ENCODE data around the gene NT5C2.
"Not testable (repeated sequence)": the region's sequence is repeated elsewhere in the genome, so short reads cannot be mapped to it uniquely, and the experiment has no call there.

Gene NT5C2

DNA sequence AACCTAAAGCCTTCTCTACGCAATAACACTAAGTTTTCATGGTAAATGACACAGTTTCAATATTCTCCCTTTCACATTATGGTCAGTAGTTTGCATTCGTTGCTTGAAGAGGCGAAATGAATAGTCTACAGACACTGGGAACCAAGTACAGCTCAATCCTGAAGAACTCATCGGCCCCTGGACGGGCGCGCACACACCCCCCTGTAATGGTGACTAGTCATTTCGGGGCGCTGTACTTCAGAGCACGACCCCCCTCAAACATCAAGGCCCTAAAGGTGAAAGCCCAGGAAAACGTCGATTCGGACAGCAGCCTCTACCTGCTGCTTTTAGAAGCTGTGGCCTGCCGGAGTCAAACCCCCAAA is 1.0 kb downstream of the NT5C2 start:
- DNase-seq (ENCODE audit: low read depth): no peak
- TF ChIP-seq, protein P1, sequence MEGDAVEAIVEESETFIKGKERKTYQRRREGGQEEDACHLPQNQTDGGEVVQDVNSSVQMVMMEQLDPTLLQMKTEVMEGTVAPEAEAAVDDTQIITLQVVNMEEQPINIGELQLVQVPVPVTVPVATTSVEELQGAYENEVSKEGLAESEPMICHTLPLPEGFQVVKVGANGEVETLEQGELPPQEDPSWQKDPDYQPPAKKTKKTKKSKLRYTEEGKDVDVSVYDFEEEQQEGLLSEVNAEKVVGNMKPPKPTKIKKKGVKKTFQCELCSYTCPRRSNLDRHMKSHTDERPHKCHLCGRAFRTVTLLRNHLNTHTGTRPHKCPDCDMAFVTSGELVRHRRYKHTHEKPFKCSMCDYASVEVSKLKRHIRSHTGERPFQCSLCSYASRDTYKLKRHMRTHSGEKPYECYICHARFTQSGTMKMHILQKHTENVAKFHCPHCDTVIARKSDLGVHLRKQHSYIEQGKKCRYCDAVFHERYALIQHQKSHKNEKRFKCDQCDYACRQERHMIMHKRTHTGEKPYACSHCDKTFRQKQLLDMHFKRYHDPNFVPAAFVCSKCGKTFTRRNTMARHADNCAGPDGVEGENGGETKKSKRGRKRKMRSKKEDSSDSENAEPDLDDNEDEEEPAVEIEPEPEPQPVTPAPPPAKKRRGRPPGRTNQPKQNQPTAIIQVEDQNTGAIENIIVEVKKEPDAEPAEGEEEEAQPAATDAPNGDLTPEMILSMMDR (IDR thresholded peaks at IDR 0.05; ENCODE audit: low read depth, low read length, missing control alignments): no peak
- in situ Hi-C loops (cut with HindIII; ENCODE audit: low sequenced_read_pairs): loop anchor here (5.0 kb wide), 1 partner anchor 45 kb away; no protein-coding TSS in a partner anchor
- peak overlapping the region; percentile 86 for H3K4me3 ChIP-seq (ENCODE audit: low read depth, low read length)

DNA sequence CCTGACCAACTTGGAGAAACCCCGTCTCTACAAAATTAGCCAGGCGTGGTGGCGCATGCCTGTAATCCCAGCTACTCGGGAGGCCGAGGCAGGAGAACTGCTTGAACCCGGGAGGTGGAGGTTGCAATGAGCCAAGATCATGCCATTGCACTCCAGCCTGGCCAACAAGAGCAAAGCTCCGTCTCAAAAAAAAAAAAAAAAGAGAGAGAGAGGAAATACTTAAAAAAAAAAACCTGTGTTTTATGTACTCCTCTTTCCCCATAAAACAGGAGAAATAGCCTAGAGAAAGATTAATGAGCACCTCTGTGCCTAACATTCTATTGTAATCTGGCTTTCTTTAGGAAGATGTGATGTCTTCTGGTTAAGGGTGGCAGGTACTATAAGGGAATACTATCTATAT is 1.9 kb downstream of the NT5C2 start:
- in situ Hi-C loops (cut with HindIII; ENCODE audit: low sequenced_read_pairs): loop anchor here (5.0 kb wide), 1 partner anchor 44 kb away; no protein-coding TSS in a partner anchor
- H3K4me3 ChIP-seq (ENCODE audit: low read depth, low read length): peak overlapping the region; percentile 86

DNA sequence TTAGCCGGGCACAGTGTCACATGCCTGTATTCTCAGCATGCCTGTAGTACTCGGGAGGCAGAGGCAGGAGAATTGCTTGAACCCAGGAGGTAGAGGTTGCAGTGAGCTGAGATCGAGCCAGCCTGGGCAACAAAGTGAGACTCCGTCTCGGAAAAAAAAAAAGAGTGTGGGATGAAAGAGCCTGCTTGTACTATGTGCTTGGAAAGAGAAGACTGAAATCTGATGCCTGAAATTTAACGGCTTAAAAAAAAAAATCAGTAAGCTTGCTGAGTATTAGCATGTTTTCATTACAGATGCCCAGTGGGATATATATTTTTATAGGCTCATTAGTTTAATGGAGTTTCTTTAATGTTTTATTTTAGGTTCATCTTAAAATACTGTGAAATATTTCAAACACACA is 4.2 kb downstream of the NT5C2 start:
- DNase-seq (ENCODE audit: low read depth): peak; percentile 29
- TF ChIP-seq, protein P1 (IDR thresholded peaks at IDR 0.05; ENCODE audit: low read depth, low read length, missing control alignments): no peak
- no peak overlapping the region for H3K4me3 ChIP-seq (ENCODE audit: low read depth, low read length)
- in situ Hi-C loops (cut with HindIII; ENCODE audit: low sequenced_read_pairs): no loop called here

More for the DNA sequence above, 1.9 kb downstream of the NT5C2 start:
- not testable (repeated sequence) for DNase-seq (ENCODE audit: low read depth)

DNA sequence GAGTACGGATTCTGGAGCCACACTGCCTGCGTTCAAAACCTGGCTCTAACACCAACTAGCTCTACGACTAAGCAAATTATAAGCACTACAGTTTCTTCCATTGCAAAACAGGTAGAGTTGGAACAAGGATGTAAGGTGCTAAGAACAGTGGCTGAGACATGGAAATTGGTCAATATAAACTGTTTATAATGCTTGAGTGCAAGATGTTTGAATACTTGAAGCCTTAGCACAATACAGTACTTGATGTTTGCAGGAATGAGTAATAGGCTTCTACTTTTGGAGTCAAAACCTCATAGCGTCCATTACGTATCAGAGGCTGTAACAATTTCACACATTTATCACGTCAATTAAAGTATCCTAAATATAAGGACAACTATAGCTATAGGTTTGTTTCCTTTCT is 6.9 kb downstream of the NT5C2 start:
- in situ Hi-C loops (cut with HindIII; ENCODE audit: low sequenced_read_pairs): no loop called here
- TF ChIP-seq, protein P1 (IDR thresholded peaks at IDR 0.05; ENCODE audit: low read depth, low read length, missing control alignments): no peak
- H3K4me3 ChIP-seq (ENCODE audit: low read depth, low read length): no peak overlapping the region
- no peak for DNase-seq (ENCODE audit: low read depth)

DNA sequence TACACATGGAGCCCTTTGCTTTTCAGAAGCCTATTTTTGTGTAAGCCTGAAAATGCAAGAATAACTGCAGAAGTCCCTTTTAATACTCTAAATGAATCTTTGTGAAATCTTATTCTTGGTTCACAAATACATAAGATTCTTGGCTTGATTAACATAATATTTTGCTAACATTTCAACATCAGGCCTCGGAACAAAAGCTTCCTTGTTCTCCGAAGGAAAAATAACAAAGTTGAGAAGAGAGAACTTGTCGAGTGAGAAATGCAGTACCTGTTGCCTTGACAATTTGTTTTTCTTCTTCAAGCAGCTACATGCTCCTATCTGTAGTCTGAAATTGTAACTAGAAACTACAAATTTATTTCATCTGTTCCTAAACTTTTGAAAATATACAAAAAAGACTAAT is 8.5 kb downstream of the NT5C2 start:
- in situ Hi-C loops (cut with HindIII; ENCODE audit: low sequenced_read_pairs): no loop called here

DNA sequence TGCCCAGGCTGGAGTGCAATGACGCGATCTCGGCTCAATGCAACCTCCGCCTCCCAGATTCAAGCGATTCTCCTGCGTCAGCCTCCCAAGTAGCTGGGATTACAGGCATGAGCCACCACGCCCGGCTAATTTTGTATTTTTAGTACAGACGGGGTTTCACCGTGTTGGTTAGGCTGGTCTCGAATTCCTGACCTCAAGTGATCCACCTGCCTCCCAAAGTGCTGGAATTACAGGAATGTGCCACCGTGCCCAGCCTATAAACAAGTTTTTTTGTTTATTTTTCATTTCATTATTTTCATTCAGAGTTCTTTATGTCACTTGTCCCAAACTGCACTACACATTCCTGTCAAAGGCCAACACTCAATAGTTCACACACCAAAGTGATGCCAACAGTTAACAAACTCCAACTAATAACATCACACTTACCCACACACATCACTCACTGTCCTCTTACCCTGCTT is 9.1 kb downstream of the NT5C2 start:
- in situ Hi-C loops (cut with HindIII; ENCODE audit: low sequenced_read_pairs); DNase-seq (ENCODE audit: low read depth); H3K4me3 ChIP-seq (ENCODE audit: low read depth, low read length): not testable (repeated sequence)

More for the DNA sequence above, 8.5 kb downstream of the NT5C2 start:
- no peak overlapping the region for H3K4me3 ChIP-seq (ENCODE audit: low read depth, low read length)
- TF ChIP-seq, protein P1 (IDR thresholded peaks at IDR 0.05; ENCODE audit: low read depth, low read length, missing control alignments): no peak
- DNase-seq (ENCODE audit: low read depth): peak; percentile 5

DNA sequence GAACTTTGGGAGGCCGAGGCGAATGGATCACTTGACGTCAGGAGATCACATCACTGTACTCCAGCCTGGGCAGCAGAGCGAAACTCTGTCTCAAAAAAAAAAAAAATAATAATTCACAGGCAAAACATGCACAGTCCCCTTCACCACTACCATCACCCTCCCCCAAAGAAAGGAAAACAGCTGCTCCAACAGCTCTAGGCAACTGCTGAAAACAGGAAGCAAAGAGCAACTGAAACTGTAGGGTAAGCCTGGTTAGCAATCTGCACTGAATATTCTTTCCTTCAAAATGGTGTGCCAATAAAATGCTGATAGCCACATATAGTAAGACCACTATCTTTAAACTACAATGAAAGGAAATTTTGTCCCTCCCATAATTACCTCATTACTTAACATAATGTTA is 11.8 kb downstream of the NT5C2 start:
- in situ Hi-C loops (cut with HindIII; ENCODE audit: low sequenced_read_pairs): no loop called here
- no peak overlapping the region for H3K4me3 ChIP-seq (ENCODE audit: low read depth, low read length)
- DNase-seq (ENCODE audit: low read depth): no peak
- TF ChIP-seq, protein P1 (IDR thresholded peaks at IDR 0.05; ENCODE audit: low read depth, low read length, missing control alignments): no peak

DNA sequence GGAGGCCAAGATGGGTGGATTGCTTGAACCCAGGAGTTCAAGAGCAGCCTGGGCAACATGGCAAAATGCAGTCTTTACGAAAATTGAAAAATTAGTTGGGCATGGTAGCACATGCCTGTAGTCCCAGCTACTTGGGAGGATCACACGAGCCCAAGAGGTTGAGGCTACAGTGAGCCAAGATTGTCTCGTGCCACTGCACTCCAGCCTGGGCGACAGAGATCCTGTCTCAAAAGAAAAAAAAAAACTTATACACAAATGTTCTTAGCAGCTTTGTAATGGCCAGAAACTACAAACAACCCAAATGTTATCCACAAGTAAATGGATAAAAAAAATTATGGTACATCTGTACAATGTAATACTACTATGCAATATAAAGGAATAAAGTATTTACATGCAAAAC is 12.6 kb downstream of the NT5C2 start:
- in situ Hi-C loops (cut with HindIII; ENCODE audit: low sequenced_read_pairs): no loop called here
- TF ChIP-seq, protein P1 (IDR thresholded peaks at IDR 0.05; ENCODE audit: low read depth, low read length, missing control alignments): no peak

More for the DNA sequence above, 12.6 kb downstream of the NT5C2 start:
- no peak for DNase-seq (ENCODE audit: low read depth)
- no peak overlapping the region for H3K4me3 ChIP-seq (ENCODE audit: low read depth, low read length)
